ENCODE results near the gene PLXNA4. TPM values are rescaled to one million over a fixed set of nuclear protein-coding genes. Genes with fewer than 3 reads are reported as not detected.

The PLXNA4 gene, protein sequence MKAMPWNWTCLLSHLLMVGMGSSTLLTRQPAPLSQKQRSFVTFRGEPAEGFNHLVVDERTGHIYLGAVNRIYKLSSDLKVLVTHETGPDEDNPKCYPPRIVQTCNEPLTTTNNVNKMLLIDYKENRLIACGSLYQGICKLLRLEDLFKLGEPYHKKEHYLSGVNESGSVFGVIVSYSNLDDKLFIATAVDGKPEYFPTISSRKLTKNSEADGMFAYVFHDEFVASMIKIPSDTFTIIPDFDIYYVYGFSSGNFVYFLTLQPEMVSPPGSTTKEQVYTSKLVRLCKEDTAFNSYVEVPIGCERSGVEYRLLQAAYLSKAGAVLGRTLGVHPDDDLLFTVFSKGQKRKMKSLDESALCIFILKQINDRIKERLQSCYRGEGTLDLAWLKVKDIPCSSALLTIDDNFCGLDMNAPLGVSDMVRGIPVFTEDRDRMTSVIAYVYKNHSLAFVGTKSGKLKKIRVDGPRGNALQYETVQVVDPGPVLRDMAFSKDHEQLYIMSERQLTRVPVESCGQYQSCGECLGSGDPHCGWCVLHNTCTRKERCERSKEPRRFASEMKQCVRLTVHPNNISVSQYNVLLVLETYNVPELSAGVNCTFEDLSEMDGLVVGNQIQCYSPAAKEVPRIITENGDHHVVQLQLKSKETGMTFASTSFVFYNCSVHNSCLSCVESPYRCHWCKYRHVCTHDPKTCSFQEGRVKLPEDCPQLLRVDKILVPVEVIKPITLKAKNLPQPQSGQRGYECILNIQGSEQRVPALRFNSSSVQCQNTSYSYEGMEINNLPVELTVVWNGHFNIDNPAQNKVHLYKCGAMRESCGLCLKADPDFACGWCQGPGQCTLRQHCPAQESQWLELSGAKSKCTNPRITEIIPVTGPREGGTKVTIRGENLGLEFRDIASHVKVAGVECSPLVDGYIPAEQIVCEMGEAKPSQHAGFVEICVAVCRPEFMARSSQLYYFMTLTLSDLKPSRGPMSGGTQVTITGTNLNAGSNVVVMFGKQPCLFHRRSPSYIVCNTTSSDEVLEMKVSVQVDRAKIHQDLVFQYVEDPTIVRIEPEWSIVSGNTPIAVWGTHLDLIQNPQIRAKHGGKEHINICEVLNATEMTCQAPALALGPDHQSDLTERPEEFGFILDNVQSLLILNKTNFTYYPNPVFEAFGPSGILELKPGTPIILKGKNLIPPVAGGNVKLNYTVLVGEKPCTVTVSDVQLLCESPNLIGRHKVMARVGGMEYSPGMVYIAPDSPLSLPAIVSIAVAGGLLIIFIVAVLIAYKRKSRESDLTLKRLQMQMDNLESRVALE (N-terminal part only)
- total RNA-seq (not detected in 2 replicates), polyA plus RNA-seq (0.03 TPM in 1 of 2 replicates, not detected in the other), polyA minus RNA-seq (0.09 and 0.36 TPM in 2 replicates)
- 0.16 TPM for total RNA-seq (2013)

- H3K4me3 Mint-ChIP-seq = no peak within 1 kb of the TSS
- ChIA-PET POLR2A (no interaction called here), CTCF (no interaction called here)
- peaks cover 77% of the 10 kb centered on the region for H3K27me3 Mint-ChIP-seq
- intact Hi-C loops (cut with micrococcal nuclease) = no loop called here
- 4% methylated on average over 62 of the region's 67 CpGs for WGBS (ENCODE audit: insufficient coverage)
- no peak within 1 kb of the TSS for H3K4me2 ChIP-seq (replicated peaks; ENCODE audit: low read depth, low read length, poor library complexity, severe bottlenecking)
- H3K9me3 ChIP-seq (ENCODE audit: control extremely low read depth in 1 of 3, control insufficient read depth in 2 of 3, insufficient read depth in 1 of 3, low read length in 2 of 3) = no peaks in the 10 kb centered on the region
- no peak within 1 kb of the TSS for H3K27ac ChIP-seq (ENCODE audit: low read length in 2 of 2)
- no peak within 1 kb of the TSS for H2AFZ ChIP-seq (ENCODE audit: insufficient read depth, low read depth, low read length, poor library complexity, severe bottlenecking)
- no peaks in the 10 kb centered on the region for H4K20me1 ChIP-seq (ENCODE audit: control insufficient read depth, insufficient read depth, low read length, poor library complexity, severe bottlenecking)
- no peaks in the 10 kb centered on the region for H3K79me2 ChIP-seq (ENCODE audit: control insufficient read depth, insufficient read depth, low read length)
- no peaks in the 10 kb centered on the region for H3K36me3 ChIP-seq (replicated peaks in 1 of 2; ENCODE audit: control extremely low read depth in 1 of 2, control insufficient read depth in 1 of 2, extremely low read depth in 1 of 2, insufficient read depth in 2 of 2, low read length in 1 of 2)
- no peaks in the 10 kb centered on the region for H3K9me3 Mint-ChIP-seq (ENCODE audit: insufficient read depth)
- peaks cover 6% of the 10 kb centered on the region for H3K4me1 Mint-ChIP-seq
- DNase-seq = no peak
- H3K4me1 ChIP-seq (ENCODE audit: control insufficient read depth in 2 of 2, insufficient read depth in 2 of 2, low read length in 2 of 2) = no peaks in the 10 kb centered on the region
- TF ChIP-seq EZH2 (IDR thresholded peaks at IDR 0.05; ENCODE audit: borderline replicate concordance, insufficient read depth, low read depth, low read length, poor library complexity, severe bottlenecking) = no peak
- TF ChIP-seq, protein P1, sequence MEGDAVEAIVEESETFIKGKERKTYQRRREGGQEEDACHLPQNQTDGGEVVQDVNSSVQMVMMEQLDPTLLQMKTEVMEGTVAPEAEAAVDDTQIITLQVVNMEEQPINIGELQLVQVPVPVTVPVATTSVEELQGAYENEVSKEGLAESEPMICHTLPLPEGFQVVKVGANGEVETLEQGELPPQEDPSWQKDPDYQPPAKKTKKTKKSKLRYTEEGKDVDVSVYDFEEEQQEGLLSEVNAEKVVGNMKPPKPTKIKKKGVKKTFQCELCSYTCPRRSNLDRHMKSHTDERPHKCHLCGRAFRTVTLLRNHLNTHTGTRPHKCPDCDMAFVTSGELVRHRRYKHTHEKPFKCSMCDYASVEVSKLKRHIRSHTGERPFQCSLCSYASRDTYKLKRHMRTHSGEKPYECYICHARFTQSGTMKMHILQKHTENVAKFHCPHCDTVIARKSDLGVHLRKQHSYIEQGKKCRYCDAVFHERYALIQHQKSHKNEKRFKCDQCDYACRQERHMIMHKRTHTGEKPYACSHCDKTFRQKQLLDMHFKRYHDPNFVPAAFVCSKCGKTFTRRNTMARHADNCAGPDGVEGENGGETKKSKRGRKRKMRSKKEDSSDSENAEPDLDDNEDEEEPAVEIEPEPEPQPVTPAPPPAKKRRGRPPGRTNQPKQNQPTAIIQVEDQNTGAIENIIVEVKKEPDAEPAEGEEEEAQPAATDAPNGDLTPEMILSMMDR (IDR thresholded peaks at IDR 0.05) = no peak
- H3K4me3 ChIP-seq (ENCODE audit: control extremely low read depth in 1 of 5, extremely low read depth in 1 of 5, insufficient read depth in 1 of 5, low read depth in 2 of 5, low read length in 4 of 5) = no peak within 1 kb of the TSS
- no peak within 1 kb of the TSS for H3K9ac ChIP-seq (ENCODE audit: low read length)
- no peak for ATAC-seq (ENCODE audit: low read depth)
- H3K27me3 ChIP-seq (replicated peaks in 1 of 4; ENCODE audit: control extremely low read depth in 1 of 4, control insufficient read depth in 3 of 4, insufficient read depth in 4 of 4, low read length in 3 of 4) = peaks cover 0 to 66% (median 30%) of the 10 kb centered on the region in 4 experiments
- H3K27ac Mint-ChIP-seq = no peak within 1 kb of the TSS
These were observed at the start of gene PLXNA4 for GRCh38 chr7:132575982-132576720. Gene PLXNA4 (minus strand): TSS chr7:132576470. CDS start chr7:132508693, 67,777 bp downstream.

Measured in B cell (primary cell).